SU-DHL-6 (cell line): Measurements from ENCODE around the gene PALM.

ENCODE experiments used
- H2AFZ ChIP-seq: fragments of 200-600 bp; sonication (generic); 2 replicates; pipeline ENCODE4 v1.6.1; 2014; ENCODE audit warnings: low read depth, mild to moderate bottlenecking, moderate library complexity, mixed read lengths, antibody characterized with exemption, low read length; ENCODE audit not compliant: severe bottlenecking
- H3F3A ChIP-seq: fragments of 200-600 bp; shearing (Covaris generic); 2 replicates; pipeline ENCODE4 v1.6.0; 2016; ENCODE audit warnings: antibody characterized with exemption, mild to moderate bottlenecking; ENCODE audit not compliant: insufficient read depth
- H3K27ac ChIP-seq: fragments of 200-600 bp; sonication (generic); 2 replicates; pipeline ENCODE4 v1.5.1; 2016; ENCODE audit warnings: low read depth, mild to moderate bottlenecking, low read length, moderate library complexity, mixed read lengths
- H3K27me3 ChIP-seq: fragments of 200-600 bp; sonication (generic), shearing (Covaris generic); 2 replicates; pipeline ENCODE4 v1.6.0; 2014; ENCODE audit warnings: mild to moderate bottlenecking, low read length
- H3K36me3 ChIP-seq: fragments of 200-600 bp; sonication (generic); 2 replicates; pipeline ENCODE4 v1.6.1; 2014; ENCODE audit warnings: mild to moderate bottlenecking, low read length, mixed read lengths
- H3K4me2 ChIP-seq: fragments of 300-600, 200-600 bp; shearing (Covaris generic), sonication (generic); 2 replicates; pipeline ENCODE4 v1.6.0; 2014; ENCODE audit warnings: low read length, low read depth, mild to moderate bottlenecking; ENCODE audit not compliant: poor library complexity, severe bottlenecking
- H3K4me3 ChIP-seq: fragments of 200-600 bp; sonication (generic); 2 replicates; pipeline ENCODE4 v1.5.1; 2014; ENCODE audit warnings: antibody characterized with exemption, low read length, mild to moderate bottlenecking, mixed read lengths; ENCODE audit not compliant: insufficient read depth, poor library complexity, severe bottlenecking
- H3K79me2 ChIP-seq: fragments of 200-600 bp; sonication (generic); 2 replicates; pipeline ENCODE4 v1.6.1; 2014; ENCODE audit warnings: mild to moderate bottlenecking, low read length, moderate library complexity; ENCODE audit not compliant: insufficient read depth
- H3K9ac ChIP-seq: fragments of 200-600 bp; sonication (generic); 2 replicates; pipeline ENCODE4 v1.7.0; 2014; ENCODE audit warnings: mild to moderate bottlenecking, low read length
- H3K9me2 ChIP-seq: fragments of 200-600 bp; sonication (generic); replicated peaks from 2 replicates; pipeline ENCODE4 v1.6.1; 2014; ENCODE audit warnings: low read length; ENCODE audit not compliant: insufficient read depth
- H3K9me3 ChIP-seq: fragments of 200-600 bp; sonication (generic); 2 replicates; pipeline ENCODE4 v1.6.1; 2014; ENCODE audit warnings: low read length, mixed read lengths; ENCODE audit not compliant: insufficient read depth
- H4K20me1 ChIP-seq: fragments of 200-600 bp; sonication (generic); 2 replicates; pipeline ENCODE4 v1.6.1; 2014; ENCODE audit warnings: low read depth, mild to moderate bottlenecking, antibody characterized with exemption, low read length, moderate library complexity, mixed read lengths
- CTCF ChIP-seq: fragments of 200-600 bp; sonication (generic); IDR thresholded peaks from one replicate; pipeline ENCODE4 v1.5.1; 2017; ENCODE audit warnings: antibody characterized with exemption, mild to moderate bottlenecking, low read length, moderate library complexity; ENCODE audit not compliant: insufficient read depth, poor library complexity, severe bottlenecking
- EZH2phosphoT487 ChIP-seq: fragments of 200-600 bp; sonication (generic), shearing (Covaris generic); conservative IDR thresholded peaks from 2 replicates; pipeline ENCODE4 v1.6.1; 2018; ENCODE audit warnings: mild to moderate bottlenecking, antibody characterized with exemption, low read length, moderate library complexity, mixed read lengths

Gene PALM

GRCh38 chr19:709196-709964 lies 645 bp downstream of the PALM start:
- Histone ChIP-seq H3K36me3 (no peaks in the 10 kb centered on the region), H3K9ac (no peak overlapping the region), H3K79me2 (no peaks in the 10 kb centered on the region), H3K27me3 (no peaks in the 10 kb centered on the region), H3K4me3 (no peak overlapping the region), H3K4me2 (no peak overlapping the region), H3K9me2 (no peaks in the 10 kb centered on the region), H3K27ac (no peak overlapping the region), H3K9me3 (no peaks in the 10 kb centered on the region), H3F3A (no peaks in the 10 kb centered on the region), H4K20me1 (no peaks in the 10 kb centered on the region), H2AFZ (no peak overlapping the region)
- TF ChIP-seq EZH2phosphoT487, result no peak
- no peak for TF ChIP-seq CTCF

- no peaks in the 10 kb centered on the region for H3K9me2 ChIP-seq
- H3K79me2 ChIP-seq, result no peaks in the 10 kb centered on the region
- H3K36me3 ChIP-seq, result no peaks in the 10 kb centered on the region
- H3K27ac ChIP-seq, result no peak overlapping the region
- no peak overlapping the region for H2AFZ ChIP-seq
- no peak overlapping the region for H3K4me2 ChIP-seq
- H3K9ac ChIP-seq, result no peak overlapping the region
- TF ChIP-seq CTCF, result no peak
- no peak for TF ChIP-seq EZH2phosphoT487
- H4K20me1 ChIP-seq, result no peaks in the 10 kb centered on the region
- H3K9me3 ChIP-seq, result no peaks in the 10 kb centered on the region
- no peaks in the 10 kb centered on the region for H3F3A ChIP-seq
- H3K4me3 ChIP-seq, result no peak overlapping the region
- no peaks in the 10 kb centered on the region for H3K27me3 ChIP-seq
Measured at GRCh38 chr19:709965-710571, 1.3 kb downstream of the PALM start.

- no peaks in the 10 kb centered on the region for H3K9me3 ChIP-seq
- H3K36me3 ChIP-seq, result no peaks in the 10 kb centered on the region
- no peaks in the 10 kb centered on the region for H3K9me2 ChIP-seq
- no peak overlapping the region for H3K4me3 ChIP-seq
- no peaks in the 10 kb centered on the region for H3F3A ChIP-seq
- H3K9ac ChIP-seq, result no peak overlapping the region
- no peak overlapping the region for H3K27ac ChIP-seq
- H3K4me2 ChIP-seq, result no peak overlapping the region
- no peaks in the 10 kb centered on the region for H3K79me2 ChIP-seq
- no peaks in the 10 kb centered on the region for H3K27me3 ChIP-seq
- no peak overlapping the region for H2AFZ ChIP-seq
- TF ChIP-seq CTCF, result no peak
- no peak for TF ChIP-seq EZH2phosphoT487
- no peaks in the 10 kb centered on the region for H4K20me1 ChIP-seq
Measured at GRCh38 chr19:710767-711166, 2.0 kb downstream of the PALM start.
